ENCODE measurements around the gene SYF2.
"Not testable (repeated sequence)": the region's sequence is repeated elsewhere in the genome, so short reads cannot be mapped to it uniquely, and the experiment has no call there.

Gene SYF2

DNA sequence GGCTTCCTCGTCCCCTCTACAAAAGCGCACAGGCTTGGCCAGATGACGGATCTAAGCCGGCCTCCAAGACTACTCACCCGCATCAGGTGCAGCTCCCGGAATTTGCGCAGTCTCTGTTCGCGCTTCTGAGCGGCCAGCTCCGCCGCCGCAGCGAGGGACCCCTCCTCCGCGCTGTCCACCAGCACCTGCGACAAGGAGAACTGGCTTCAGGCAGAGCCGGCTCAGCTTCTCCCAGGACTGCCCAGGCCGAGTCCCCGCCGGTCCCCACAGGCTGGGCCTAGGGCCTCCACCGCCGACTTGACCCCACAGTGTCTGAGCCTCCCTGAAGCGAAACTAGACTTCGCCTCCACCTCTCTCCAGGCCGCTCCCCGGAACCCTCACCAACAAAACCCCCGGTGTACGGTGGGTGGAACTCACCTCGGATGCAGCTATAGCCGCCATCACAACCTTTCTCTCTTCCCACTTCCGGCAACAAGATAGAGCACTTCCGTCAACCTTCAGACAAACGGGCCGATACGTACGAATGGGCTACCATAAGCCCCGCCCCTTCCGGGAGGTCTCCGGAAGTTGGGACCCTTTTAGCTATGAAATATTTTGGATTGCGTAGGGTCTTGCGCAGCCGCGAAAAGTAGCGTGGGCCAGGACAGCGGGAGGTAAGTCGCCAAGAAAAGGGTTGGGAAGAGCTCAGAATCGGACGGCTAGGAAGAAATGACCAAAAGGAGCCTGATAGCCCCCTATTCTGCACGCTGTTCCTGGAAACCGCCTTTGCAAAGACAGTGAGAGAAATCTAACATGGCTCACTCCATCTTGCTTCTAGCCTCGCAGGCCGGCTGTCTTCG lies at the start of gene SYF2:
Gene SYF2 (minus strand): TSS at position 476 of the 839 bp plus-strand sequence. CDS start 35 bp downstream, at position 441.
- H3K9me3 ChIP-seq (ENCODE audit: severe bottlenecking), result no peaks in the 10 kb centered on the region
- peaks cover 60% of the 10 kb centered on the region for H3K36me3 ChIP-seq (ENCODE audit: low read depth)
- peak within 1 kb of the TSS; percentile 76 for H3K4me3 ChIP-seq (ENCODE audit: severe bottlenecking)
- no peaks in the 10 kb centered on the region for H3K27me3 ChIP-seq (ENCODE audit: insufficient read depth, poor library complexity, severe bottlenecking)
- H3K4me1 ChIP-seq (ENCODE audit: insufficient read depth, poor library complexity, severe bottlenecking), result no peaks in the 10 kb centered on the region
- no peak for TF ChIP-seq CTCF (IDR thresholded peaks at IDR 0.05; ENCODE audit: poor library complexity, severe bottlenecking)
- peak within 1 kb of the TSS; percentile 64 for H3K27ac ChIP-seq (ENCODE audit: poor library complexity, severe bottlenecking)
- ATAC-seq (ENCODE audit: low read depth) (peak; percentile 90), DNase-seq (ENCODE audit: low spot score) (peak; percentile 86)

DNA sequence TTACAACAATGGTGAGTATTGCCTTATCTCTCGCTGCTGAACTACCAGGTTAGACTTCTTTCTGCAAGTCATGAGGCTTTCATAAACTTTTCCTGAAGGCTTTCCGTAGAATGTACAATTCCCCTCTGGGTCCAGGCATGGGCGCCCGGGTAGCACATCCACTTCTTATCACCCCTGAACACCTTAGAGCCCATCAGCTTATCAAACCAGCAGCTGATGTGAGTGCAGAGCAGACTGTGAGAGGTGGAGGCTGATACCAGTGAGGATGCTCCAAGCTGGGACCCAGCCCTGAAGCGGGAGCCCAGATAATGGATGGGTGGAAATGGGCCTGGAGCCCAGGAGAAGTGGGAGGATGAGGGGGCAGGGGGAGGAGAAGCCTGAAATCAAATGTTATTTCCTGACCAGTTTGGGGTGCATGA lies 47.4 kb upstream of the SYF2 start:
- H3K27me3 ChIP-seq (ENCODE audit: insufficient read depth, poor library complexity, severe bottlenecking); ATAC-seq (ENCODE audit: low read depth): not testable (repeated sequence)

DNA sequence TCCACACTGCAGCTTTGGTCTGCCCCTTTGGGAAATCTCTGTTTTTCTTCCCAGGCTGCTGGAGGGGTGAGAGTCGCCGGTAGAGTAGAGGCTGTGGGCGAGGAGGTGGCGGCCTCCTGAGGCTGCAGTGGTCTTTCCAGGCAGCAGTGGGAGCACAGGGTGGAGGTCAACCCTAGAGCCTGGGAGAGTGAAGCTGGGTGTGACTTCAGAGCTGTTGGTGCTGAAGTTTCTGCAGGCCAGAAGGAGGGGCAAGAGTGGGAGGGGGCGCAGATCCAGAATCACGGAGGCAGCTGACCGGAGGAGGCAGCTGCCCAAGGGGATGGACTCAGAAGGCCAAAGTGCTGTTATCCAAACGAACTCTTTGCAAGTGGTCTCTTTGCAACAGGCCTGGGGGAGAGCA lies 46.5 kb upstream of the SYF2 start:
- not testable (repeated sequence) for H3K36me3 ChIP-seq (ENCODE audit: low read depth); H3K4me1 ChIP-seq (ENCODE audit: insufficient read depth, poor library complexity, severe bottlenecking); H3K27ac ChIP-seq (ENCODE audit: poor library complexity, severe bottlenecking); DNase-seq (ENCODE audit: low spot score); H3K27me3 ChIP-seq (ENCODE audit: insufficient read depth, poor library complexity, severe bottlenecking); ATAC-seq (ENCODE audit: low read depth); H3K4me3 ChIP-seq (ENCODE audit: severe bottlenecking); H3K9me3 ChIP-seq (ENCODE audit: severe bottlenecking)

More for the DNA sequence above, 47.4 kb upstream of the SYF2 start:
- not testable (repeated sequence) for H3K27ac ChIP-seq (ENCODE audit: poor library complexity, severe bottlenecking); DNase-seq (ENCODE audit: low spot score); H3K4me3 ChIP-seq (ENCODE audit: severe bottlenecking); H3K36me3 ChIP-seq (ENCODE audit: low read depth); H3K9me3 ChIP-seq (ENCODE audit: severe bottlenecking); H3K4me1 ChIP-seq (ENCODE audit: insufficient read depth, poor library complexity, severe bottlenecking)

DNA sequence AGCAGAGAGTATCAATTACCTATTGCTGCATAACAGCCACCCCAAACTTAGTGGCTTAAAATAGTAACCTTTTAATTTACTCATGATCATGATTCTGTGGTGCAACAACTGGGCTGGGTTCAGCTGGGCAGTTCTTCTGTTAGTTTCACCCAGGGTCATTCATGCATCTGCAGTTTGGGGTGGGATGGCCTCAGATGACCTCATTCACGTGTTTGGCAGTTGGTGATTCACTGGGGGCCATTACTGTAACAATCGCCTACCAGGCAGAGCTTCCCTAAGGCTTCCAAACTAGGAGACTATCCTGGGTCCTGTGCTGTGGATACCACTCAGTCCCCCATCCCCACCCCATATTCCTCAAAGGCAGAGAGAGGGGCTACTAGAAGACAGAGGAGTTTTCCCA lies 46.1 kb upstream of the SYF2 start:
- H3K4me3 ChIP-seq (ENCODE audit: severe bottlenecking); ATAC-seq (ENCODE audit: low read depth); H3K27me3 ChIP-seq (ENCODE audit: insufficient read depth, poor library complexity, severe bottlenecking); H3K9me3 ChIP-seq (ENCODE audit: severe bottlenecking); H3K4me1 ChIP-seq (ENCODE audit: insufficient read depth, poor library complexity, severe bottlenecking); H3K36me3 ChIP-seq (ENCODE audit: low read depth); DNase-seq (ENCODE audit: low spot score); H3K27ac ChIP-seq (ENCODE audit: poor library complexity, severe bottlenecking): not testable (repeated sequence)

DNA sequence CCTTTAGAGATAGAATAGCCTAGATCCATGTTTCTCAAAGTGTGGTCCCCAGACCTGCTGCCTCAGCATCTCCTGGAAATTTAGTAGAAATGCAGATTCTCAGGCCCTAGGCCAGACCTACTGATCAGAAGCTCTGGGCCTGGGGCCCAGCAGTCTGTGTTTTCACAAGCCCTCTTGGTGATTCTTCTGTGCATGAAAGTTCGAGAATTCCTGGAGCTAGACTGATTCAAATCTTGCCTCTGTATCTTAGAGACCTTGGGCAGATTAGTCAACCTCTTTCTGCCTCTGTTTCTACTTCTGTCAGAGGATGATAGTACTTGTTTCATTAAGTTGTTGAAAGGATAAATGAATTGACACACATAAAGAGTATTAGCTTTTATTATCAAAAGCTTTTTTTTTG lies 45.0 kb upstream of the SYF2 start:
- not testable (repeated sequence) for H3K27me3 ChIP-seq (ENCODE audit: insufficient read depth, poor library complexity, severe bottlenecking); DNase-seq (ENCODE audit: low spot score)

DNA sequence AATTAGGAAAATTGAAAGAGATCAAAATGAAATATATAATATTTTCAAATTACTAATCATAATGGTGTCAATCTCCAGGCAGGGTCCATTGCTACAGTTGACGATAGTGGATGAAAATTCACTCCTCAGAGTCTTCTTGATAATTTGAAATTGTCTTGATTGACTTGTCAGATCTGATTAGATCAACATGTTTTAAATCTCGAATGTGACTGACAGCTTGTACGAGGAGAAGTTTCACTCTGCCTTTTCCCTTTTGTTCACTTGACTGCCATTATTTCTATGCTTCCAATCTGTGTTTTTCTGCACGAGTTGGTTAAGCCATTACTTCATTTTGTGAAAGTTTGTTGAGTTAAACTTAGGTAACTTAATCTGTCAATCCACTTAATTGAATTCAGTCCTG lies 43.3 kb upstream of the SYF2 start:
- H3K36me3 ChIP-seq (ENCODE audit: low read depth); DNase-seq (ENCODE audit: low spot score); ATAC-seq (ENCODE audit: low read depth); H3K4me3 ChIP-seq (ENCODE audit: severe bottlenecking); H3K27ac ChIP-seq (ENCODE audit: poor library complexity, severe bottlenecking); H3K27me3 ChIP-seq (ENCODE audit: insufficient read depth, poor library complexity, severe bottlenecking); H3K4me1 ChIP-seq (ENCODE audit: insufficient read depth, poor library complexity, severe bottlenecking); H3K9me3 ChIP-seq (ENCODE audit: severe bottlenecking): not testable (repeated sequence)

More for the DNA sequence above, 45.0 kb upstream of the SYF2 start:
- not testable (repeated sequence) for H3K36me3 ChIP-seq (ENCODE audit: low read depth); H3K9me3 ChIP-seq (ENCODE audit: severe bottlenecking); H3K4me3 ChIP-seq (ENCODE audit: severe bottlenecking); ATAC-seq (ENCODE audit: low read depth); H3K27ac ChIP-seq (ENCODE audit: poor library complexity, severe bottlenecking); H3K4me1 ChIP-seq (ENCODE audit: insufficient read depth, poor library complexity, severe bottlenecking)

- DNase-seq (ENCODE audit: low spot score); H3K36me3 ChIP-seq (ENCODE audit: low read depth); H3K27me3 ChIP-seq (ENCODE audit: insufficient read depth, poor library complexity, severe bottlenecking); H3K4me1 ChIP-seq (ENCODE audit: insufficient read depth, poor library complexity, severe bottlenecking); ATAC-seq (ENCODE audit: low read depth); H3K27ac ChIP-seq (ENCODE audit: poor library complexity, severe bottlenecking); H3K4me3 ChIP-seq (ENCODE audit: severe bottlenecking); H3K9me3 ChIP-seq (ENCODE audit: severe bottlenecking): not testable (repeated sequence)
Measured at GRCh38 chr1:25272238-25272637, 39.9 kb upstream of the SYF2 start, which contains the start of gene RHD. Gene RHD, plus strand, starts transcription at chr1:25272509. Its CDS starts 39 bp downstream, at chr1:25272548.

DNA sequence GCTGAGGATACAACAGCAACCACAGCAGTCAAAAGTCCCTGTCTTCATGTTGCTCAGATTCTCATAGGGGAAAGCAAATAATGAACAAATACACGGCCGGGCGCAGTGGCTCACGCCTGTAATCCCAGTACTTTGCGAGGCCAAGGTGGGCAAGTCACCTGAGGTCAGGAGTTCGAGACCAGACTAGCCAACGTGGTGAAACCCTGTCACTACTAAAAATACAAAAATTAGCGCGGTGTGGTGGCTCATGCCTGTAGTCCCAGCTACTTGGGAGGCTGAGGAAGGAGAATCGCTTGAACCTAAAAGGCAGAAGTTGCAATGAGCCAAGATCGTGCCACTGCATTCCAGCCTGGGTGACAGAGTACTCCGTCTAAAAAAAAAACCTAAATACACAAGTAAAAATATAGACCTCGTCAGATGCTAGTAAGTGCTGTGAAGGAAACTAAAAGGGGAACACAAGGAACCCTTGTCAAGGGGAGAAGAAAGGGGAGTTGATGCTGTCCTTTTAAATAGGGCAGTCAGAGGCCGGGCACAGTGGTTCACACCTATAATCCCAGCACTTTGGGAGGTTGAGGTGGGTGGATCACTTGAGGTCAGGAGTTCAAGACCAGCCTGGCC lies 36.0 kb upstream of the SYF2 start:
- H3K4me3 ChIP-seq (ENCODE audit: severe bottlenecking), result peak overlapping the region; percentile 28
- not testable (repeated sequence) for H3K9me3 ChIP-seq (ENCODE audit: severe bottlenecking); H3K36me3 ChIP-seq (ENCODE audit: low read depth); DNase-seq (ENCODE audit: low spot score); H3K27me3 ChIP-seq (ENCODE audit: insufficient read depth, poor library complexity, severe bottlenecking); H3K4me1 ChIP-seq (ENCODE audit: insufficient read depth, poor library complexity, severe bottlenecking); ATAC-seq (ENCODE audit: low read depth)
- H3K27ac ChIP-seq (ENCODE audit: poor library complexity, severe bottlenecking), result peak overlapping the region; percentile 34

DNA sequence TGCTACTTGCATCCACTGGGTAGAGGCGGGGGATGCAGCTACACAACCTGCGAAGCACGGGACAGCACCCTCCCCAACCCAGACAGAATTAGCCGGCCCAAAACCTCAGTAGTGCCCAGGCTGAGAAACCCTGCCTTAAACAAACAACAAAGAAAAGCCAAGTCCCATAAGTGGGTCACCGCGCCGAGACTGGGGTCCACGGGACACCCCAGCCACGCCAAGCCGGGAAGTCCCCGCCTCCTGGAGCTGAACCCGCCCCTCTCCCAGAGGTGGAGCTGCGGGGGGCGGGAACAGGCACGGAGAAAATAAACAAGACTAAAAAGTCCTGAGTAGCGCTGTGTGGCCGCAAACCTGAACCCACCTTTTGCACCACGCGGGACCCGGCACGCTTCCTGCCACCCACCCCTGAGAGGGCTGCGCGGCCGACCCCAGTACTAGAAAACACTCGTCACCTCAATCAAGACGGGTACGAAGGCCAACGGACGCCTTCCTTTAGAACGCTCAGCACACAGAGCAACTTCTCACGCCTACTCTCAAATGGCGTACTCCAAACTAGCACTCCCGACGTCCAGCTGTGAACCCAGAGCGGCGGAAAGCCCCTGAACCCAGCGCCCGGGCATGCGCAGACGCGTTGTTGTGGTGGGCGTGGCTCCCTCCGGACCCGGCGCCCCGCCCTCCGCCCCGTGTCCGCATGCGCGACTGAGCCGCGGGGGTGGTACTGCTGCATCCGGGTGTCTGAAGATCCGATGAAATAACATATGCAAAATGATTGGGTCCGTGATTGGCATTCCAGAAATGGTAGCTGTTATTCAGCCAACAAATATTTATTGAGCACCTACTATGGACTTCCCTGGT lies 35.2 kb upstream of the SYF2 start:
- H3K9me3 ChIP-seq (ENCODE audit: severe bottlenecking); H3K36me3 ChIP-seq (ENCODE audit: low read depth); H3K4me1 ChIP-seq (ENCODE audit: insufficient read depth, poor library complexity, severe bottlenecking); H3K27me3 ChIP-seq (ENCODE audit: insufficient read depth, poor library complexity, severe bottlenecking); DNase-seq (ENCODE audit: low spot score): not testable (repeated sequence)
- Histone ChIP-seq H3K27ac (ENCODE audit: poor library complexity, severe bottlenecking) (peak overlapping the region; percentile 34), H3K4me3 (ENCODE audit: severe bottlenecking) (peak overlapping the region; percentile 28)
- ATAC-seq (ENCODE audit: low read depth), result peak; percentile 84
